Measurements from ENCODE around the gene GPR132. TPM values are rescaled to one million over a fixed set of nuclear protein-coding genes. Genes with fewer than 3 reads are reported as not detected.
"Not testable (repeated sequence)": the region's sequence is repeated elsewhere in the genome, so short reads cannot be mapped to it uniquely, and the experiment has no call there.

Gene GPR132
- total RNA-seq: 0.57 and 0.69 TPM in 2 replicates
- long read RNA-seq, partial matches to known transcripts: 0 of 2 reads
- long read RNA-seq, other reads (novel, unspliced or antisense): 2 of 2 reads

- no peaks in the 10 kb centered on the region for H3K9me3 Mint-ChIP-seq (ENCODE audit: low read depth)
- peaks cover 6% of the 10 kb centered on the region for H3K4me1 Mint-ChIP-seq (ENCODE audit: low read depth)
- peaks cover 4% of the 10 kb centered on the region for H3K27me3 Mint-ChIP-seq
- TF ChIP-seq CTCF (IDR thresholded peaks at IDR 0.05; ENCODE audit: unreplicated experiment): no peak
- no peak for DNase-seq (ENCODE audit: low spot score, unreplicated experiment)
- no peaks in the 10 kb centered on the region for H3K36me3 Mint-ChIP-seq (ENCODE audit: insufficient read depth)
- peak within 1 kb of the TSS; percentile 92 for H3K27ac Mint-ChIP-seq
- H3K4me3 Mint-ChIP-seq (ENCODE audit: low read depth): peak within 1 kb of the TSS; percentile 11
These were observed at the start of gene GPR132 for GRCh38 chr14:105065280-105066228. GPR132 (minus strand) TSS chr14:105065430; CDS start chr14:105055420, 10,010 bp downstream.

DNA sequence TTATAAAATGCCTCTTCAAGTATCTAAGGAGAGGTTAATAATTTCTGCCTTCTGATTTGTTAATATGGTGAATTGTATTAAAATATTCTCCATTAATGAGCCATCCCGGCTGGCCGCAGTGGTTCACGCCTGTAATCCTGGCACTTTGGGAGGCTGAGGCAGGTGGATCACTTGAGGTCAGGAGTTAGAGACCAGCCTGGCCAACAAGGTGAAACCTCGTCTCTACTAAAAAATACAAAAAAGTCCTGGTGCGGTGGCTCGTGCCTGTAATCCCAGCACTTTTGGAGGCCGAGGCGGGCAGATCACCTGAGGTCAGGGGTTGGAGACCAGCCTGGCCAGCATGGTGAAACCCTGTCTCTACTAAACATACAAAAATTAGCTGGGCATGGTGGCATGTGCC is 44.0 kb upstream of the GPR132 start:
- H3K36me3 Mint-ChIP-seq (ENCODE audit: insufficient read depth): not testable (repeated sequence)

GRCh38 chr14:105108516-105108864 is 43.3 kb upstream of the GPR132 start:
- H3K9me3 Mint-ChIP-seq (ENCODE audit: low read depth): peaks cover 5% of the 10 kb centered on the region
- H3K27me3 Mint-ChIP-seq: peaks cover 26% of the 10 kb centered on the region
- peaks cover 3% of the 10 kb centered on the region for H3K4me1 Mint-ChIP-seq (ENCODE audit: low read depth)
- H3K4me3 Mint-ChIP-seq (ENCODE audit: low read depth): no peak overlapping the region
- H3K36me3 Mint-ChIP-seq (ENCODE audit: insufficient read depth): no peaks in the 10 kb centered on the region
- no peak overlapping the region for H3K27ac Mint-ChIP-seq
- DNase-seq (ENCODE audit: low spot score, unreplicated experiment): no peak
- no peak for TF ChIP-seq CTCF (IDR thresholded peaks at IDR 0.05; ENCODE audit: unreplicated experiment)

More for the DNA sequence above, 44.0 kb upstream of the GPR132 start:
- not testable (repeated sequence) for H3K4me3 Mint-ChIP-seq (ENCODE audit: low read depth); H3K4me1 Mint-ChIP-seq (ENCODE audit: low read depth); H3K9me3 Mint-ChIP-seq (ENCODE audit: low read depth); DNase-seq (ENCODE audit: low spot score, unreplicated experiment); H3K27ac Mint-ChIP-seq
- peaks cover 19% of the 10 kb centered on the region for H3K27me3 Mint-ChIP-seq

DNA sequence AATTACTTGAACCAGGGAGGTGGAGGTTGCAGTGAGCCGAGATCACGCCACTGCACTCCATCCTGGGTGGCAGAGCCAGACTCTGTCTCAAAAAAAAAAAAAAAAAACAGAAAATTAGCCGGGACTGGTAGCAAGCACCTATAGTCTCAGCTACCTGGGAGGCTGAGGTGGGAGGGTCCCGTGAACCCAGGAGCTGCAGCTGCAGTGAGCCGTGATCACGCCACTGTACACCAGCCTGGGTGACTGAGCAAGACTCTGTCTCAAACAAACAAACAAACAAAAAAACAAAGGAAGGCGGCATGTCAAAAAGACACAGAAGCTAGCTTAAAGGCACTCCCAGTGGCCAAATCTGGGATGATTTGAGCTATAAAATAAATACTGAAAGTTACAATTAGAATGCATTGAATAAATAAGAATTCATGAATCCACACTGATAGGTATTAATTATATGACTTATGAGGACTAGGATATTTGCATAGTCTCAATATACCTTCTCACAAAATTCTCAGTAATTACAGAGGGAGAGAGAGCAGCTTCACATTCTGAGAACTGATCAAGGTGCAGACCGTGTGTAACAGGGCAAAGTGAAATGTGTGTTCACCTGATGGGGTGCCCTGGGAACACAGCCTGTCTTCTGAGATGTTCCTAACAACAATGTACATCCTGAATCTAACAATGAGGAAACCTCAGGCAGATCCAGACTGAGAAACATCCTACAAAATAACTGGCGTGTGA is 42.7 kb upstream of the GPR132 start:
- Mint-ChIP-seq H3K4me1 (ENCODE audit: low read depth) (peaks cover 3% of the 10 kb centered on the region), H3K27me3 (peaks cover 27% of the 10 kb centered on the region), H3K36me3 (ENCODE audit: insufficient read depth) (no peaks in the 10 kb centered on the region), H3K9me3 (ENCODE audit: low read depth) (peaks cover 5% of the 10 kb centered on the region), H3K4me3 (ENCODE audit: low read depth) (no peak overlapping the region), H3K27ac (peak overlapping the region; percentile 62)
- no peak for DNase-seq (ENCODE audit: low spot score, unreplicated experiment)
- no peak for TF ChIP-seq CTCF (IDR thresholded peaks at IDR 0.05; ENCODE audit: unreplicated experiment)

- no peak overlapping the region for H3K27ac Mint-ChIP-seq
- peaks cover 3% of the 10 kb centered on the region for H3K4me1 Mint-ChIP-seq (ENCODE audit: low read depth)
- H3K36me3 Mint-ChIP-seq (ENCODE audit: insufficient read depth): no peaks in the 10 kb centered on the region
- no peak for TF ChIP-seq CTCF (IDR thresholded peaks at IDR 0.05; ENCODE audit: unreplicated experiment)
- DNase-seq (ENCODE audit: low spot score, unreplicated experiment): no peak
- H3K9me3 Mint-ChIP-seq (ENCODE audit: low read depth): peaks cover 5% of the 10 kb centered on the region
- H3K27me3 Mint-ChIP-seq: peaks cover 27% of the 10 kb centered on the region
- no peak overlapping the region for H3K4me3 Mint-ChIP-seq (ENCODE audit: low read depth)
These were observed 42.1 kb upstream of the GPR132 start for GRCh38 chr14:105107351-105107750.
